Left lung (tissue), 10 donors: ENCODE data around the gene CENPP. TPM values are rescaled to one million over a fixed set of nuclear protein-coding genes. Genes with fewer than 3 reads are reported as not detected.
A peak's percentile ranks its signal among the peaks of the same experiment; 100 is the strongest.

Experiments used
- ATAC-seq: fragments of 200-7000 bp; cut with Tn5 transposase; one replicate; pipeline ENCODE4 v1.9.1; 2020; ENCODE audit warnings: moderate library complexity
- DNase-seq, 4 donors: peaks; one replicate each; pipeline ENCODE4 v3.0.0-alpha.2; 2013 to 2020
- H3K27ac ChIP-seq, 2 donors: fragments of 200-600 bp; sonication (generic) in 1 of 2; one replicate each; pipeline versions ENCODE4 v1.5.0 to v1.8.0; 2020 to 2021
- H3K27me3 ChIP-seq, 2 donors: fragments of 200-600 bp; sonication (generic) in 1 of 2; one replicate each; pipeline versions ENCODE4 v1.5.0 to v1.8.0; 2020 to 2021
- H3K36me3 ChIP-seq, 2 donors: fragments of 200-600 bp; sonication (generic) in 1 of 2; one replicate each; pipeline versions ENCODE4 v1.5.0 to v1.8.0; 2020 to 2021
- H3K4me1 ChIP-seq, 2 donors: fragments of 200-600 bp; one replicate each; pipeline ENCODE4 v1.8.0; 2021
- H3K4me3 ChIP-seq, 2 donors: fragments of 200-600 bp; sonication (generic) in 1 of 2; one replicate each; pipeline versions ENCODE4 v1.5.0 to v1.8.0; 2020 to 2021; ENCODE audit warnings: mild to moderate bottlenecking in 1 of 2
- H3K9me3 ChIP-seq, 2 donors: fragments of 200-600 bp; sonication (generic) in 1 of 2; one replicate each; pipeline versions ENCODE4 v1.5.0 to v1.8.0; 2020 to 2021
- CTCF ChIP-seq, 2 donors: fragments of 200-600 bp; sonication (generic) in 1 of 2; IDR thresholded peaks; one replicate each; pipeline versions ENCODE4 v1.5.0 to v1.8.0; 2021; ENCODE audit warnings: antibody characterized with exemption in 2 of 2
- intact Hi-C, 2 donors: fragments of 100-400 bp; cut with DNase I; formaldehyde crosslinking; loops; one replicate each; pipeline versions ENCODE4 v1.11.2 to v1.14.2; 2022
- polyA plus RNA-seq, 6 donors: library from polyadenylated mRNA; unstranded; fragments of 120-200 nt; gene quantifications; one replicate each; pipeline ENCODE4 v1.2.1, GENCODE V29; 2013; ENCODE audit not compliant: insufficient read length in 6 of 6
- total RNA-seq, 2 donors: library from RNA; stranded (reverse); fragmentation: NEBNext Ultra II Directional; extraction: Animal tissue kit (Norgen Biotek cat#: 25700); gene quantifications; one replicate each; pipeline ENCODE4 v1.2.1, GENCODE V29; 2021
- donor health status: DM: no; HTN: yes; CAD: no.
- donor health status: DM: no; HTN: no; CAD: no.

Gene CENPP
- total and polyA plus RNA-seq, 8 donors = 3.2 to 9.0 (median 5.7) TPM

DNA sequence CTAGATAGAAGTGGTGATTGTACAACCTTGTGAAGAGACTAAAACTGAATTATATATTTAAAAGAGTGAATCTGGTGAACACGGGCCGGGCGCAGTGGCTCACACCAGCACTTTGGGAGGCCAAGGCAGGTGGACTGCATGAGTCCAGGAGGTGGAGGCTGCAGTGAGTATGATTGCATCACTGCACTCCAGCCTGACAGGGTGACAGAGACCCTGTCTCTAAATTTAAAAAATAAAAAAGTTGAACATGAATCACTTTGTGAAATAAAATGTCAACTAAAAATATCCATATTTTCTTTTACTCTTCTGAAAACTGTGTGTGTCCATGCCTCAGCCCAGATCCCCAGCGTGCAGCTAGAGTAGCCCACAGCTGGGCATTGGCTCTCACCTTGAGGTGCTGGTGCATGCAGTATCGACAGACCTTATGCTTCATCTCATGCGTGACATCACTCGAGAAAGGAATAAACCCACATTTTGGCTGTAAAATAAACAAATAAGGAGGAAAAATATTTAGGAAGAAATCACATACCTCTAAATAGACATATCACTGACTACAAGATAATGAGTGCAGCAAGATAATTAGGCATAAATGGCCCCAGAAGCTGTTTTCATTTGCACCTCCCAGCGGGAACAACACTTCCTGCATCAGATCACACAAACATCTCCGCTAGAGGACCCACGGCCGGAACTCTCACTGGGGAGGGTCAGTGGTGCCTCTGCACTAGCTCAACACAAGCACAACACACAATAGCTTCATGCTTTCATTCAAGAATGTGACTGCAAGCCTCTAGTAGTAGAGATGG, 322.1 kb downstream of the CENPP start:
- Histone ChIP-seq H3K4me1 (no peaks in the 10 kb centered on the region), H3K27me3 (no peaks in the 10 kb centered on the region), H3K4me3 (no peak overlapping the region), H3K36me3 (peaks cover 0 to 97% of the 10 kb centered on the region in 2 donors), H3K9me3 (peaks cover 0 to 4% of the 10 kb centered on the region in 2 donors), H3K27ac (no peak overlapping the region)
- DNase-seq = peak in 1 of 4 donors; percentile 43
- intact Hi-C loops = loop anchor here in 1 of 2 donors (10.0 kb wide), 1 partner anchor 513 kb away; no protein-coding TSS in a partner anchor
- no peak for ATAC-seq
- no peak for TF ChIP-seq CTCF (IDR thresholded peaks at IDR 0.05)

- Histone ChIP-seq H3K27ac (no peak overlapping the region), H3K4me1 (no peaks in the 10 kb centered on the region), H3K4me3 (no peak overlapping the region), H3K27me3 (no peaks in the 10 kb centered on the region), H3K36me3 (peaks cover 0 to 97% of the 10 kb centered on the region in 2 donors), H3K9me3 (peaks cover 0 to 4% of the 10 kb centered on the region in 2 donors)
- ATAC-seq = no peak
- DNase-seq = no peak
- intact Hi-C loops = loop anchor here in 1 of 2 donors (10.0 kb wide), 1 partner anchor 514 kb away; no protein-coding TSS in a partner anchor
- no peak for TF ChIP-seq CTCF (IDR thresholded peaks at IDR 0.05)
These were observed 322.8 kb downstream of the CENPP start for GRCh38 chr9:92648474-92648971.

GRCh38 chr9:92649007-92649406, 323.3 kb downstream of the CENPP start:
- peaks cover 0 to 97% of the 10 kb centered on the region in 2 donors for H3K36me3 ChIP-seq
- H3K27ac ChIP-seq = no peak overlapping the region
- H3K27me3 ChIP-seq = no peaks in the 10 kb centered on the region
- no peak for ATAC-seq
- no peak for TF ChIP-seq CTCF (IDR thresholded peaks at IDR 0.05)
- H3K4me3 ChIP-seq = no peak overlapping the region
- no peak for DNase-seq
- intact Hi-C loops = loop anchor here in 1 of 2 donors (10.0 kb wide), 1 partner anchor 514 kb away; no protein-coding TSS in a partner anchor
- no peaks in the 10 kb centered on the region for H3K4me1 ChIP-seq
- H3K9me3 ChIP-seq = peaks cover 0 to 4% of the 10 kb centered on the region in 2 donors

DNA sequence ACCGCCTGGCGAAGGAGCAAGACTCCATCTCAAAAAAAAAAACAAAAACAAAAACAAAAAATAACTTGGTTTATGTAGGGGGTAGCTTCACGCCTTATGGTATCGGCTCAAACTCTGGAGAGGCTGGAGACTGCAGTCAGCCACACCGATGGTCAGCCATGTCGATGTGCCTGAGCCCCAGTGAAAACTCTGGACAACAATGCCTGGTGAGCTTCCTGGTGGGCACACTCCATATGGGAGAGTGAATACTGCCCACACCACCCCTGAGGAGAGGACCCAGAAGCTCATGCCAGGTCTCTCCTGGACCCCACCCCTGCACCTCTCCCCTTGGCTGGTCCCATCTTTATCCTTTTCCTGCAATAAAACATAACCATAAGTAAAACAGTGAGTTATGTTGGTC, 324.5 kb downstream of the CENPP start:
- intact Hi-C loops = no loop called here
- Histone ChIP-seq H3K27ac (no peak overlapping the region), H3K4me3 (no peak overlapping the region), H3K4me1 (no peaks in the 10 kb centered on the region), H3K36me3 (peaks cover 0 to 97% of the 10 kb centered on the region in 2 donors), H3K27me3 (no peaks in the 10 kb centered on the region), H3K9me3 (peaks cover 0 to 4% of the 10 kb centered on the region in 2 donors)
- ATAC-seq (no peak), DNase-seq (peak in 1 of 4 donors; percentile 10)
- TF ChIP-seq CTCF (IDR thresholded peaks at IDR 0.05) = no peak
